GM13976 (cell line): ENCODE results near the gene HRAS.

ENCODE experiments used
- DNase-seq: peaks from one replicate; pipeline ENCODE4 v3.0.0; 2012; ENCODE audit warnings: low spot score
- in situ Hi-C: fragments of 300-500 bp; cut with MboI; formaldehyde crosslinking; loops from one replicate; pipeline ENCODE4 v1.12.0; 2022; ENCODE audit warnings: low sequenced_read_pairs, mixed read lengths, inconsistent platforms; ENCODE audit not compliant: unreplicated experiment
- TF ChIP-seq, protein P1 (sequence below): IDR thresholded peaks from 2 replicates; pipeline ENCODE4 v1.5.1; 2012; ENCODE audit warnings: borderline replicate concordance, mild to moderate bottlenecking; ENCODE audit not compliant: insufficient read depth; ENCODE audit errors: extremely low read depth, missing control alignments, control extremely low read depth

HRAS gene

GRCh38 chr11:516400-516799, 19.0 kb downstream of the HRAS start:
- DNase-seq = no peak
- TF ChIP-seq, protein P1, sequence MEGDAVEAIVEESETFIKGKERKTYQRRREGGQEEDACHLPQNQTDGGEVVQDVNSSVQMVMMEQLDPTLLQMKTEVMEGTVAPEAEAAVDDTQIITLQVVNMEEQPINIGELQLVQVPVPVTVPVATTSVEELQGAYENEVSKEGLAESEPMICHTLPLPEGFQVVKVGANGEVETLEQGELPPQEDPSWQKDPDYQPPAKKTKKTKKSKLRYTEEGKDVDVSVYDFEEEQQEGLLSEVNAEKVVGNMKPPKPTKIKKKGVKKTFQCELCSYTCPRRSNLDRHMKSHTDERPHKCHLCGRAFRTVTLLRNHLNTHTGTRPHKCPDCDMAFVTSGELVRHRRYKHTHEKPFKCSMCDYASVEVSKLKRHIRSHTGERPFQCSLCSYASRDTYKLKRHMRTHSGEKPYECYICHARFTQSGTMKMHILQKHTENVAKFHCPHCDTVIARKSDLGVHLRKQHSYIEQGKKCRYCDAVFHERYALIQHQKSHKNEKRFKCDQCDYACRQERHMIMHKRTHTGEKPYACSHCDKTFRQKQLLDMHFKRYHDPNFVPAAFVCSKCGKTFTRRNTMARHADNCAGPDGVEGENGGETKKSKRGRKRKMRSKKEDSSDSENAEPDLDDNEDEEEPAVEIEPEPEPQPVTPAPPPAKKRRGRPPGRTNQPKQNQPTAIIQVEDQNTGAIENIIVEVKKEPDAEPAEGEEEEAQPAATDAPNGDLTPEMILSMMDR = no peak

GRCh38 chr11:515131-515530, 20.2 kb downstream of the HRAS start:
- in situ Hi-C loops = no loop called here
- TF ChIP-seq, protein P1 = no peak
- no peak for DNase-seq

More at GRCh38 chr11:516400-516799, 19.0 kb downstream of the HRAS start:
- in situ Hi-C loops = no loop called here

DNA sequence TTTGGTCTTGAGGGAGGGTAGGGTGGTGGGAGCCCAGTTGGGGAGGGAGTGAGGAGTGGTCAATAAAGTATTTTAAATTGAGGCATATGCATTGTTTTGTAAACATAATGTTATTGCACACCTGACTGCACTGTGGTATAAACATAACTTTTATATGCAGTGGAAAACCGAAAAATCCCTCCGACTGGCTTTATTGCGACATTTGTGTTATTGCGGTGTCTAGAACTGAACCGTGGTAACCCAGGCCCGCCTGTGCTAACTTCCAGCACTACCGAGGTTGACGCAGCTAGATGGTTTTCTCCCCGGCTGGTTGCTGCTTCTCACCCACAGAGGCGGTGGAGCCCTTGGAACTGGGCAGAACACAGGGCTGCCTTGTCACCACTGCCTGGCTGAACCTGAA, 20.8 kb downstream of the HRAS start:
- in situ Hi-C loops = no loop called here
- no peak for DNase-seq
- TF ChIP-seq, protein P1 = no peak

- no peak for DNase-seq
- in situ Hi-C loops = no loop called here
- TF ChIP-seq, protein P1 = no peak
These were observed 22.4 kb downstream of the HRAS start for GRCh38 chr11:512761-513595.

GRCh38 chr11:508956-509355, 26.4 kb downstream of the HRAS start:
- DNase-seq = no peak
- TF ChIP-seq, protein P1 = no peak
- in situ Hi-C loops = no loop called here

DNA sequence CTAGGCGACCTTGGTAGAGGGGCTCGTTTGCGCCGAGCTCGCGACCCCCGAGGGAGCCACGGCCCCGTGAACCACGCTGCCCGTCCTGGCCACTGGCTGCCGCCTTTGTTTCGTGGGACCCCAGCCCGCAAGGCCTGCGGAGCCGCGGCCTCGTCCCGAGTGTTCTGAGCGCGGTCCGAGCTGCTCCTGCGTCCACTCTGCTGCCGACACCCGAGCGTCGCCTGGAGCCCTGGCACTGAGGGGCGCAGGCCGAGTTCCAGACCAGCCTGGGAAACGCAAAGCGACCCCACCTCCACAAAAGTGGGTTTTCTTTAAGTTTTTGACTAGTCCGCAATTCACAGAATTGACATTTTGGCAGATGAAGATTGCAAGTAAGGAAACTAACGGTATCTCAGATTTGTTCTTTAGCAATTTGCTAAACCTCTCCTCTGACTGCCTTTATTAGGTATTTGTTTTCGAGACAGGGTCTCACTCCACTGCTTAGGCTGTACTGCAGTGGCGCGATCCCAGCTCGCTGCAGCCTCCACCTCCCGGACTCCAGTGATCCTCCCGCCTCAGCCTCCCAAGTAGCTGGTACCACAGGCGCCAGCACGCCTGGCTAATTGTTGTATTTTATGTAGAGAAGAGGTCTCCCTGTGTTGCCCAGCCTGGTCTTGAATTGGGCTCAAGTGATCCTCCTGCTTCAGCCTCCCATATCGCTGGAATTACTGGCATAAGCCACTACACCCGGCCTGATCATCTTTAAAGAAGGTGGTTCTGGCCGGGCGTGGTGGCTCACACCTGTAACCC, 27.5 kb downstream of the HRAS start:
- TF ChIP-seq, protein P1 = no peak
- in situ Hi-C loops = no loop called here
- DNase-seq = no peak
